Stimulated activated CD4-positive, alpha-beta T cell treated with anti-CD3 and anti-CD28 coated beads, Interleukin-12 subunit alpha, Interleukin-12 subunit beta, amount 100 ng/mL, for 48 hours (primary cell): ENCODE data around the gene MAB21L2.

Source experiments
- DNase-seq, 3 donors: peaks; one replicate each; pipeline ENCODE4 v3.0.0-alpha.2; 2020; ENCODE audit warnings: low read depth in 2 of 3, low spot score in 1 of 3

The MAB21L2 gene

GRCh38 chr4:150600812-150601445 lies 19.0 kb downstream of the MAB21L2 start:
- DNase-seq: no peak

- no peak for DNase-seq
These were observed 27.2 kb downstream of the MAB21L2 start for GRCh38 chr4:150609131-150609530.

GRCh38 chr4:150619042-150619441 lies 37.1 kb downstream of the MAB21L2 start:
- no peak for DNase-seq

- DNase-seq: no peak
These were observed 42.1 kb downstream of the MAB21L2 start for GRCh38 chr4:150624055-150624454.

GRCh38 chr4:150625033-150625432 lies 43.1 kb downstream of the MAB21L2 start:
- no peak for DNase-seq

GRCh38 chr4:150628073-150628472 lies 46.1 kb downstream of the MAB21L2 start:
- no peak for DNase-seq

- DNase-seq: no peak
These were observed 50.7 kb downstream of the MAB21L2 start for GRCh38 chr4:150632639-150633038.
